ENCODE results near the gene SUCLG2.

The SUCLG2 gene

DNA sequence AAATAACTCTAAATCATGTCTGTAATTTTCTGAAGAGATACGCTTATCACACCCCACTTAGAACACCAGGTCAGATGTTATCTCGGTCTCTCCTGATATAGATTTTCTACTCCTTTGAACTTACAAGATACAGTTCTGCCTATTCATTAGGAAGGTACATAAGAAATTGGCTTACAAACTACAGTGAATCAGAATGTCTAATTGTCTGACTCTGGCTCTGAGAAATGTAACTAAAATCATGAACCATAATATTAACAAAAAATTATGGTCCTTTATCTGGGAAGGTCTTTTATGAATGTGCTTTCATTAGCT is 235.2 kb downstream of the SUCLG2 start:
- no peak for DNase-seq (ENCODE audit: extremely low spot score)
- TF ChIP-seq, protein P1, sequence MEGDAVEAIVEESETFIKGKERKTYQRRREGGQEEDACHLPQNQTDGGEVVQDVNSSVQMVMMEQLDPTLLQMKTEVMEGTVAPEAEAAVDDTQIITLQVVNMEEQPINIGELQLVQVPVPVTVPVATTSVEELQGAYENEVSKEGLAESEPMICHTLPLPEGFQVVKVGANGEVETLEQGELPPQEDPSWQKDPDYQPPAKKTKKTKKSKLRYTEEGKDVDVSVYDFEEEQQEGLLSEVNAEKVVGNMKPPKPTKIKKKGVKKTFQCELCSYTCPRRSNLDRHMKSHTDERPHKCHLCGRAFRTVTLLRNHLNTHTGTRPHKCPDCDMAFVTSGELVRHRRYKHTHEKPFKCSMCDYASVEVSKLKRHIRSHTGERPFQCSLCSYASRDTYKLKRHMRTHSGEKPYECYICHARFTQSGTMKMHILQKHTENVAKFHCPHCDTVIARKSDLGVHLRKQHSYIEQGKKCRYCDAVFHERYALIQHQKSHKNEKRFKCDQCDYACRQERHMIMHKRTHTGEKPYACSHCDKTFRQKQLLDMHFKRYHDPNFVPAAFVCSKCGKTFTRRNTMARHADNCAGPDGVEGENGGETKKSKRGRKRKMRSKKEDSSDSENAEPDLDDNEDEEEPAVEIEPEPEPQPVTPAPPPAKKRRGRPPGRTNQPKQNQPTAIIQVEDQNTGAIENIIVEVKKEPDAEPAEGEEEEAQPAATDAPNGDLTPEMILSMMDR (IDR thresholded peaks at IDR 0.05; ENCODE audit: control extremely low read depth, extremely low read depth, low read depth, missing control alignments) = no peak
- POLR2A ChIA-PET = no interaction called here
- CTCF ChIA-PET = interaction anchor here (1.0 to 2.5 kb wide), 2 partner anchors 13 kb away, joined by 3 to 8 read pairs; no protein-coding TSS in a partner anchor

DNA sequence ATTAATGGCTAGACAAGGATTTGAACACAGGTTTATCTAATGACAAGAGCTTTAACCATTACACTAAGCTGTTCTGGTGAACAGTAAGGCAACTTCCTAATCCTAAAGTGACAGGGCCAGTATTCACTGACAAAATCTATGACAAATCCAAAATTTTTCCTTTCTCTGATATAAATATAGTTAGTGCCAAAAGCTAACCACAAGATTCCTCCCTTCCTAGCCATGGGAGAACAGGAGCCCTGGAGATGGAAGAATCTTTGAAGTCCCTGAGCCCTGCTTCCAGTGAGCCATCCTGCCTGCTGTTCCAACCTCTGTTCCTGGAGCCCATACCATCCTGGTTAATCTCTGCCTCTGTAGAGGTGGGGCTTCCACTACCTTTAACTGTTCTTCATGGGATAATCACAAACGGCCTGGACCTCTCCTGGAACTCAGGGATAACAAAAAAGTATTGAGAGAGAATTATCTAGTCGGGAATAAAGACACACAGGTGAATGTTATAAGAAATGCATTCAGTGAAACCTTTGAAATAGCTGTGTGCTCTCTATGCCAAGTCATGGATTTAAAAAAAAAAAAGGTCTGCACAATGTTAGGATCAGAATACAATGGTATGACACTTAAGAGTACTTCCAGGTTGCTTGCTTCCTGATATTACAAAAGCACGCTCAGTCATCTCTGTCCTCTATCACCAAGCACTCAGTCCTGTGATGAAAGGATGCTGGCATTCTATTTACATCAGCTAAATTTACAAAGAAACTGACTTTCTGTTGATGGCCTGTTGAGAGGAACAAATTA is 235.8 kb downstream of the SUCLG2 start:
- POLR2A ChIA-PET = no interaction called here
- TF ChIP-seq, protein P1 (IDR thresholded peaks at IDR 0.05; ENCODE audit: control extremely low read depth, extremely low read depth, low read depth, missing control alignments) = no peak
- DNase-seq (ENCODE audit: extremely low spot score) = no peak
- CTCF ChIA-PET = interaction anchor here (1.2 to 2.5 kb wide), 2 partner anchors 9 to 13 kb away, joined by 5 to 8 read pairs; no protein-coding TSS in a partner anchor

DNA sequence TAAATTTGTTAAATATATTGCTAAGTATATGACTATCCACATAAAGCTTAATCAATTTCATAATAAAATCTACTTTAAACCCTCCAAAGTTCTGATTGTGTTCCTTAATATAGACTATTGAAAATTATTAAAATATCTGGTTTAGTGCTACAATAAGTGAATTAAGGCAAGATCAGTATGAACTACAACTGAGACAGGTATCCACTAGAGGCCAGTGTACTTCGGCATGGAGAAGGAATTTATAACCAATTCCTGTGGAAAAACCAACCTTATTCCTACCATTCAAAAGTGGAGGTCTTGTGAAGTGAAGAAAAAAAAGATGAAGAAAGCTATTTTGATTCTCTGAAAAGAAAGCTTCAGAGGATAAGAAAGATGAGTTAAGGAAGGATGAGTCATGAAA is 237.7 kb downstream of the SUCLG2 start:
- DNase-seq (ENCODE audit: extremely low spot score) = no peak
- TF ChIP-seq, protein P1 (IDR thresholded peaks at IDR 0.05; ENCODE audit: control extremely low read depth, extremely low read depth, low read depth, missing control alignments) = no peak
- ChIA-PET CTCF (interaction anchor here (0.7 to 1.6 kb wide), 3 partner anchors 14 to 129 kb away, joined by 3 to 4 read pairs (median 3); no protein-coding TSS in a partner anchor), POLR2A (no interaction called here)

DNA sequence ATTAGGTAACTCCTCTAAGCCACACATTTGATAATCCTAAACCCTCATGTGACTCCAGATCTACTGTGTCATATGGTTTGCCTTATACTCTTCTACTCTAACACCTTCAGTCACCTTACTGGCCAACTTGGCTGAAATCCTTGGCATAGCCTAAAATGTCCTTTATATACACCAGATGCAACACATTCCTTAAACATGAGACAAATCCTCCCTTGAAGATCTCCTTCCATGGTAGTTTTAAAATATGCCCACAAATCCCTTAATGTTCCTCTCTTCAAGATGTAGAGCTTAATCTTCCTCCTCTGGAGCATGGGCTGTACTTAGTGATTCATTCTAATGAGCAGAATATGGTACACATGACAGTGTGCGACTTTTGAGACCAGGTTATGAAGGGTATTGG is 238.9 kb downstream of the SUCLG2 start:
- POLR2A ChIA-PET = no interaction called here
- TF ChIP-seq, protein P1 (IDR thresholded peaks at IDR 0.05; ENCODE audit: control extremely low read depth, extremely low read depth, low read depth, missing control alignments) = no peak
- CTCF ChIA-PET = interaction anchor here (1.0 kb wide), 1 partner anchor 36 kb away, joined by 4 read pairs; no protein-coding TSS in a partner anchor
- no peak for DNase-seq (ENCODE audit: extremely low spot score)

DNA sequence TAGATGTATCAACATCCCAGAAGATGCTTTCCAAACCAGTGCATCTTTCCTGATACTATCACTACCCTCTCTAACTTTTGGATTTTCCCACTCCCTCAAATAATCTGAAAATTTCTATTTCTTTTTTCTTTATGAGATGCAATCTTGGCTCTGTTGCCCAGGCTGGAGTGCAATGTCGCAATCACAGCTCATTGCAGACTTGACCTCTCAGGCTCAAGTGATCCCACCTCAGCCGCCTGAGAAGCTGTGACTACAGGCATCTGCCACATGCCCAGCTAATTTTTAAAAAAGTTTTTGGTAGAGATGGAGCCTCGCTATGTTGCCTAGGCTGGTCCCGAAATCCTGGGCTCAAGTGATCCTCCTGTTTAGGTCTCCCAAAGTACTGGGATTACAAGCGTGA is 239.7 kb downstream of the SUCLG2 start:
- DNase-seq (ENCODE audit: extremely low spot score) = no peak
- TF ChIP-seq, protein P1 (IDR thresholded peaks at IDR 0.05; ENCODE audit: control extremely low read depth, extremely low read depth, low read depth, missing control alignments) = no peak
- POLR2A ChIA-PET = no interaction called here
- CTCF ChIA-PET = interaction anchor here (1.0 kb wide), 1 partner anchor 36 kb away, joined by 4 read pairs; no protein-coding TSS in a partner anchor

DNA sequence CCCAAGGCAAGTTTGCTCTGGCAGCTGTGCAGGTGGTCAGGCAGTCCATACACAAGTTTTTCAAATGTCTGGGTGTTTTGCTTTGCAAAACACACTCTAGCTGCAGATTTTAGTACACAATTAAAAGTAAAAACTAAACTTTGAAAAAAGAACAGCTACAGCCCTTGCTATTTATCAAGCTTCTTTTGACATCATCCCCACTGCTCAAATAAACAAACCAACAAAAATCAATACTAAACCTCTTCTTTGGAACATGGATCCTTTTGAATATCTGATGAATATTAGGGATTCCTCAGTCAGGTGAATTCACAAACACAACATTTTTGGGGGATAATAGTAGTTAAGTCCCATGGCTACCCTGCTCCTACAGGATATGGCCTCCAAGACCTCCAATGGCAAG is 249.2 kb downstream of the SUCLG2 start:
- DNase-seq (ENCODE audit: extremely low spot score) = no peak
- TF ChIP-seq, protein P1 (IDR thresholded peaks at IDR 0.05; ENCODE audit: control extremely low read depth, extremely low read depth, low read depth, missing control alignments) = no peak
- CTCF ChIA-PET = interaction anchor here (2.2 kb wide), 1 partner anchor 13 kb away, joined by 8 read pairs; no protein-coding TSS in a partner anchor
- POLR2A ChIA-PET = no interaction called here
